GM04503 (cell line): ENCODE data around the gene CRB1.

Source experiments
- DNase-seq: peaks from one replicate; pipeline ENCODE4 v3.0.0-alpha.2; 2012; ENCODE audit warnings: low read depth

The CRB1 gene

DNA sequence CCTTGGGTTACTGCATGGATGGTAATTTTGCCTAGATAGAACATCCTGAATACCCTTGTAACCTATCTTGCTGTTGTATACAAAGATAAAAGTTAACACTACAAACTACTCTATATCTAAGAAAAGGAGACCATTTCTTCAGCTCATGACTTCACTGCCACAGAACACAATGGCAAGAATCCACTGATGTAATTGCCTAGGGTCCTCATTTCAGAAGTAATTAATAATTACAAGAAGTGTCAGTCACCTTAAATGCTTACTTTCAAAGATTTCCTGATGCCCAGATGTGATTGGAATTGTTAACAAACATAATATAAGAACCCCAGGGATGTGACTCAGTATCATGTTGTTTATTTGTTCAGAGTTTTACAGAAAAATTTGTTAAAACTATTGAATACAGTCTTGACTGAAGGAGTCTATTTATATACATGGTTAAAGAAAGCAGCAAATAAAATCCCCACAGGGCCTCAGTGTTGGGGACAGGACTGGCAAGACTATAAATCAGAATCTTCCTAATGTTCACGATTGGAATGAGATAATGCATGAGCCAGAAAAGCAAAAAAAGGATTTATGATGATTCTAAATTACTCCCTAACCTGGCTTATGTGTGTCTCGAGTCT is 83.9 kb downstream of the CRB1 start:
- no peak for DNase-seq

DNA sequence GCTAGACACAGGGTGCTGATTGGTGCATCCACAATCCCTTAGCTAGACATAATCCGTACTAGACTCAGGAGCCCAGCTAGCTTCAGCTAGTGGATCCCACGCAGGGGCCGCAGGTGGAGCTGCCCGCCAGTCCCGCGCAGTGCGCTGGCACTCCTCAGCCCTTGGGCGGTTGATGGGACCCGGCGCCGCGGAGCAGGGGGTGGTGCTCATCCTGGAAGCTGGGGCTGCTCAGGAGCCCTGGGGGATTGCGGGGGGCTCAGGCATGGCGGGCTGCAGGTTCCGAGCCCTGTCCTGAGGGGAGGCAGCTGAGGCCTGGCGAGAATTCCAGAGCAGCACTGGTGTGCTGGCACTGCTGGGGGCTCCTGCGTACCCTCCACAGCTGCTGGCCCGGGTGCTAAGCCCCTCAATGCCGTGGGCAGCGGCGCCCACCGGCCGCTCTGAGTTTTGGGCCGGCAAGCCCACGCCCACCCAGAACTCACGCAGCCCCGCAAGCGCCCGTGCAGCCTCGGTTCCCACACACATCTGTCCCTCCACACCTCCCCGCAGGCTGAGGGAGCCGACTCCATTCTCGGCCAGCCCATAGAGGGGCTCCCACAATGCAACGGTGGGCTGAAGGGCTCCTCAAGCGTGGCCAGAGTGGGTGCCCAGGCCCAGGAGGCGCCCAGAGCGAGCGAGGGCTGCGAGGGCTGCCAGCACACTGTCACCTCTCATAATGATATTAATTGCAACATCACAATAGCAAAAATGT is 87.4 kb downstream of the CRB1 start:
- no peak for DNase-seq

- no peak for DNase-seq
These were observed 88.9 kb downstream of the CRB1 start for GRCh38 chr1:197356723-197357533.

DNA sequence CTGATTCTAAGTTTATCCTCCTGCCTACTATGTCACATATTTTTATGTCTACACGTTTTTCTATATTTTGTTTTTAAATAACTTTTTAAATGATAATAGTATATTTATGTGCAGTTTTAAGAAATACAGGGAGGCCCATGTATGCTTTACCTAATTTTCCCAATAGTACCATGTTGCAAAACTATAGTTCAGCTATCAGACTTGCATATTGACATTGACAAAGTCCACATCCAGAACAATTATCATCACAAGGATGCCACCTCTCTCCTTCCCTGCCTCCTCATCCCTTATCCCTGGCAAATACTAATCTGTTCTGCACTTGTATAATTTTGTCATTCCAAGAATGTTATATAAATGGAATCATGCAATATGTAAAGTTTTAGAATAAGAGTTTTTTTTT is 90.9 kb downstream of the CRB1 start:
- no peak for DNase-seq

DNA sequence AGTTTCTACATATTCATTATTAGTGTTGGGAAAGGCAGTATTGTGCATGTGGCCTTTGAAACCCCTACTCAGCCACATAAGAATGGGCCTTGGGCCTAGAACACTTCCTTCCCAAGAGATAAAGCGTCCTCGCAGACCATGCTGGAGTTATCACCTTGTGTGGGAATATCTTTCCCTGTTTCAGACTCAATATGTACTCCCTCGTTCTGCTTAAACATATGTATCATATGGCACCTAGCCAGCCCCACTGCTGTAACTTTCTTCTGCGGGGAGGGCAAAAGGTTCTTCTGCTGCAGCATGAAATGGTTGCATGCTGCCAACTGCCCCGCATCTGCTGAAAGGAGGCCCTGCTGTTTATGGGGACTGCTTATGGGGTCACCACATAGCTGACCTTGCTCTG is 92.0 kb downstream of the CRB1 start:
- DNase-seq: no peak

GRCh38 chr1:197362871-197363270 is 94.8 kb downstream of the CRB1 start:
- no peak for DNase-seq

DNA sequence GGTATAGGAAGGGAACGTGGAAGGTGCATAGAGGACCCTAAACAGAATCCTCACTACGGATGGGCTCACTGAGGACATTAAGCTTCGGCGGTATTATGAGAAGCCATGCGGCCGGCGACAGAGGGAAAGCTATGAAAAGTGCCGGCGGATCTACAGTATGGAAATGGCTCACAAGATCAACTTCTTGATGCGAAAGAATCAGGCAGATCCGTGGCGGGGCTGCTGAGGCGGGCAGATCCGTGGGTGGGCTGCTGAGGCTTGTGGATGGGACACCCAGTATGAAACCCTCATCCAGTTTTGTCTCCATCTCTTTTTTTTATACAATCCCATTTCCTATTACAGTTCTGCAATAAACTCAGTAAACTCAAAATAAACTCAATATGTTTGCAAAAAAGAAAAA is 95.8 kb downstream of the CRB1 start:
- DNase-seq: no peak

DNA sequence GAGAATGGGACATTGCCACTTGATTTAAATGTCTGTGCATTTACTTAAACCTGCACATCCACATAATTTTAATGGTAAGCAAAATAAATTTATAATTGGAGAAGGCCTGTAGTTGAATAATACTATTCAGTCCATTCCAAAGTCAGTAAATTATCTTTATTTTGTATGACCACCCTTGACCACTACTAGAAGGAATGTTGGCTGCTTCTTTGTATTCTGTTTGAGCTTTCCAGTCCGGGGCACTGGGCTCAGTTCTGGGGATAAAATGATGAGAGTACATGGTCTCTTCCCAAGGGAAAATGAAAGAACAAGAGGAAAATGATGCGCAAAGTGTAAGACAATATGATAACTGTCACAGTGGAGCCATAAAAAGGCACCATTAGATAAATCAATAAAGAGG is 98.9 kb downstream of the CRB1 start:
- no peak for DNase-seq

DNA sequence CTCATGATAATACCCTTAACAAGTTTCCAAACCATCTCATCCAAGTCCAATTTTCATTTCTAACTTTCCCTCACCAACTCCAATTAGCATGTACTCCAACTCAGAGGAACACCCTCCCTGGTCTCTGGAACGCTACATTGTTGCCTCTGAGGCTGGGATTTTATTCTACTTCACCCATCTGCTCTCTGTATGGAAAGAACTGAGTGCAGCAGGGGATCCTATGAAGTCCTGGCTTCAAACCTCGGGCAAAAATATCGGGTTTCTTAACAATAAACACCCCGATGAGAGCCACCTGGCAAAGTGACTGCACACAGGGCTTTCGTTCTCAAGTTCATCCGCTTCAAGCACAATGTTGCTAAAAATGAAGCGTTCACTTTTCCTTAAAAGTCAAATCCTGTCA is 99.6 kb downstream of the CRB1 start:
- DNase-seq: no peak

GRCh38 chr1:197374428-197374827 is 106.4 kb downstream of the CRB1 start:
- no peak for DNase-seq

DNA sequence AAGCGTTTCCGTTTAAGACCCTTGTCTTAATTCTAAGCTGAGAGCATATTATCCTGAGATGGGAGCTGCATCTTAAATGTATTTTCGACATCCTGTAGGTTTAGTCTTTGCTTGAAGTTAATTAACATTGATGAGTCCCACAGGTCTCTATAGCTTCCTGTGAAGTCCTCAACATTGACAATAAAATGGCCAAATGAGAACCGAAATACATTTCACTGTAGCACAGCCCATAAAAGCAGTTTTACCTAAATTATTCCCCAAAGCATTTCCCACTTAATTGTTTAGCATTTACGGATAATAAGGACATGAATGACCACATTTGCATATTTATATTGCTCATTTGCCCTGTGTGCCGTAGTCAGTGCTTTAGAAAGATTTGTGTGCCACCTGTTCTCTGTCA is 116.4 kb downstream of the CRB1 start:
- DNase-seq: no peak

DNA sequence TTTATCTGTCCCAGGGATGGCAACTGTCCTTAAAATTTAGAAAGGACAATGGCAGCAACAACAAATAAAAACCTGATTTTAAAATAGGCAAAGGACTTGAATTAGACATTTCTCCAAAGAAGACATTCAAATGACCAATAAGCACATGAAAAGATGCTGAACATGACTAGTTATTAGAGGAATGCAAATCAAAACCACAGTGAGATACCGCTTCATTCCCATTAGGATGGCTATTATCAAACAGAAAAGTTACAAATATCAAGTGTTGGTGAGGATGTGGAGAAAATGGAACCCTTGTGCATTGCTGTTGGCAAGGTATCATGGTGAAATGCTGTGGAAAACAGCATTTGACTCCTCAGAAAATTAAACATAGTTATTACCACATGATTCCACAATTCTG is 120.7 kb downstream of the CRB1 start:
- DNase-seq: no peak

DNA sequence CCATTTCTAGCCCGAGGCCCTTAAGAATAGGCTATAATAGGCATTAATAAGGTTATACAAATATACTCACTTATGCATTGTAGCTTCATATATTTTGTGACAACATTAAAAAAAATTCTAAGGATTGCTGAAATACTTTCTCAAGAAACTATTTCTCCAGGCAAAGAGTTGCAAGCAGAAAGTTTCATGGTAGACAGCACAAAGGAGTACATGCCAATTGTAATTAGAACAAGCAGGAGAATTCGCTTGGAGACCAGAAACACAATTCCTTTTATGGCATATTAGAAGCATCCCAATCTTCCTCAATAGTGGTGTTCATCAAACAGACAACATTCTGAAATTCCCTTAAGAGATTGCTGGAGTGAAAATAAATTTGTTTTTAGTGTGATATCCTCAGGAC is 122.8 kb downstream of the CRB1 start:
- DNase-seq: no peak

GRCh38 chr1:197391303-197392226 is 123.5 kb downstream of the CRB1 start:
- DNase-seq: no peak

DNA sequence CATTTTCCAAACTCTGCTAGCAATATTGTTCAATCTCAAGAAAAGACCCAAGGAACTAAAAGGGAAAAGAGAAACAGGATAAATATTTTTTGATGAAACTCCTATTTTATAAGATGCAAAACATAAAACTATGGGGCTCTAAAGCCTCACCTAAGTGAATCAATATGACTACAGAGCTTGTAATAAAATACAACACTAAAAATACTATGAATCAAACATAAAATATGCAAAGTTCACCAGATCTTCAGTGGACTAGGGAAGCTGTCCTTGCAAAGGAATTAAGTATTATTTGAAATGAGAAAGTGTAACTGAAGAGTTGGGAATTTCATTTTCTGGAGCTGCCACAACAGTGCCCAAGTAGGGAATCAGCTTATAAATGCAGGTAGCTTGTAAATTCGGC is 124.5 kb downstream of the CRB1 start:
- no peak for DNase-seq

GRCh38 chr1:197393105-197393504 is 125.1 kb downstream of the CRB1 start:
- DNase-seq: no peak

GRCh38 chr1:197393772-197394171 is 125.7 kb downstream of the CRB1 start:
- DNase-seq: no peak

- DNase-seq: no peak
These were observed 127.0 kb downstream of the CRB1 start for GRCh38 chr1:197394831-197395608.

DNA sequence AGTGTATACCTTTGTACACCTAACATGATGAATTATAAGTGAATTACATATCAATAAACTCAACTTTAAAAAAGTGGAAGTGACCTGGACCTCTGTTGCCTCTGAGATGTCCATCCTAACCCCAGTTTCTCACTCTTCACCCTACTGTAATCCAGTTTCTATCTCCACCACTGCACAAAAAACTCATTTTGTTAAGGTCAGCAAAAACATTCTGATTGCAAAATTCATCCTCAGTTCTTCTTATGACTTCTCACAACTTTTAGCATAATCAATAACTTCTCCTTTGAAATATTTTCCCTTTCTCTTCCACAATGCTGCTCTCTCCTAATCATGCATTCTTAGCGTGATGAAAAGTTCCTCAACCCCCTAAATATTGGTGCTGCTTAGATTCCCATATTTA is 129.8 kb downstream of the CRB1 start:
- no peak for DNase-seq

DNA sequence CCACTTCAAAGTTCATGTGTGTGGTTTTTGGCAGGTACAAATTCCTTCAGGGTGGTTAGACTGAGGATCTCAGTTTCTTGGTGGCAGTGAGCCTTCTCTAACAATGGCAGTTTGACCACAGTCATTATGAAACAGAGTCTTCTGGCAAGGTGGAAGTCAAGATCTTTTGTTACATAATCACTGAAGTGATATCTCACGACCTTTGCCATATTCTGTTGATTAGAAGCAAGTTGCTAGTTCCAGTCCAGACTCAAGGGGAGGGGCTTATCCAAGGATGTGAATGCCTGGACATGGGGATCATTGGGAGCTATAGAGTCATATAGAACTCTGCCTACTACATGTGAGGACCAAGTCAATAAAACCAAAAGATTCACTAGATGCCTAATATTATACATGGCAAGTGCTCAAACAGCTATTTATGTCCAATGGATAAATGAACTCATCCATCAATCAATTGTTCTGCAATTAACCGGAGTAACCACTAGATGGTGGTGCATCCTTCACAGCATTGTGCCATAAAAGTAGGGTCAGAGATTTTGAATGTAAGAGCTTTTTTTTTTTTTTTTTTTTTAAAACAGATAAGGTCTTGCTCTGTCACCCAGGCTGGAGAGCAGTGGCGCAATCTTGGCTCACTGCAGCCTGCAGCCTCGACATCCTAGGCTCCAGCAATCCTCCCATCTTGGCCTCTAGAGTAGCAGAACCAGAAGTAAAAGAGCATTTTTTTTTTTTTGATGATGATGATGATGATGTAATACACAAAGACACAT is 131.9 kb downstream of the CRB1 start:
- no peak for DNase-seq

DNA sequence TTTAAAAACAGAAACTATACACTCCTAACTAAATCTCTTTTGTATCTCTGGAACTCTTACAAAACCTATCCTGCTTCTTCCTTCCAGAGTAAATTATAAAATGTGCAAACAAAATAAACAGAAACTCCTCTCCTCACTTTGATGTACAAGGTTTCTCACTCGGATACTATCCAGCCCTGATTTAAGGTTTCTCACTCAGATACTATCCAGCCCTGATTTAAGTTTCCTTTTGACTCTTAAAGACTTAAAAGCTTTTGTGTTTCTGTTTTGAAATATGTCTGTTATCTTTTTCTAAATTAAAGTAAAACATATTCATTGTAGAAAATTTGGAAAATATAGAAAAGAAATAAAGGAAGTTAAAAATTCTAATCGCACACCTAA is 132.5 kb downstream of the CRB1 start:
- no peak for DNase-seq
